WTC11 (cell line): ENCODE measurements around the gene SPECC1L. TPM values are rescaled to one million over a fixed set of nuclear protein-coding genes. Genes with fewer than 3 reads are reported as not detected.

Experiments used
- ATAC-seq: fragments of 200-7000 bp; cut with Tn5 transposase; 2 replicates; pipeline ENCODE4 v1.10.0; 2021; ENCODE audit warnings: mild to moderate bottlenecking, moderate library complexity
- CTCF ChIA-PET: fragments of 300-600 bp; sonication (Branson Sonifier 250); formaldehyde crosslinking; loops from one replicate; lab custom pipeline; 2021; ENCODE audit warnings: antibody characterized with exemption; lab: Charles Lee
- POLR2A ChIA-PET: fragments of 350-600 bp; sonication (Branson Sonifier 250); formaldehyde crosslinking; loops from one replicate; lab custom pipeline; 2021; ENCODE audit warnings: antibody characterized with exemption; lab: Charles Lee
- DNase-seq: peaks from one replicate; pipeline ENCODE4 v3.0.0; 2021; ENCODE audit warnings: low spot score
- H3K27ac Mint-ChIP-seq: 2 replicates; pipeline ENCODE4 v1.8.0; 2021; ENCODE audit warnings: mixed read lengths
- H3K27me3 Mint-ChIP-seq: 2 replicates; pipeline ENCODE4 v1.8.0; 2021; ENCODE audit warnings: low read depth, mild to moderate bottlenecking, moderate library complexity, mixed read lengths
- H3K36me3 Mint-ChIP-seq: 2 replicates; pipeline ENCODE4 v1.8.0; 2021; ENCODE audit warnings: mixed read lengths
- H3K4me1 Mint-ChIP-seq: 2 replicates; pipeline ENCODE4 v1.8.0; 2022; ENCODE audit warnings: mixed read lengths
- H3K4me3 Mint-ChIP-seq: 2 replicates; pipeline ENCODE4 v1.8.0; 2021; ENCODE audit warnings: mild to moderate bottlenecking, moderate library complexity, mixed read lengths
- H3K9me3 Mint-ChIP-seq: 2 replicates; pipeline ENCODE4 v1.8.0; 2021; ENCODE audit warnings: mixed read lengths
- ATF3 ChIP-seq: sonication (generic); formaldehyde crosslinking; conservative IDR thresholded peaks from 2 replicates; pipeline ENCODE4 v1.8.1; 2022; ENCODE audit warnings: mild to moderate bottlenecking, missing genetic modification reagents
- CDX4 ChIP-seq: fragments of 250-450 bp; sonication (Bioruptor Pico); IDR thresholded peaks from 2 replicates; pipeline ENCODE4 v1.9.0; 2021; ENCODE audit warnings: moderate library complexity, mild to moderate bottlenecking, inconsistent platforms, borderline replicate concordance
- CREM ChIP-seq: sonication (generic); formaldehyde crosslinking; IDR thresholded peaks from 2 replicates; pipeline ENCODE4 v1.8.1; 2022; ENCODE audit warnings: mild to moderate bottlenecking, missing genetic modification reagents, moderate library complexity
- CTCF ChIP-seq: fragments of 200-600 bp; IDR thresholded peaks from 2 replicates; pipeline ENCODE4 v1.8.0; 2022; ENCODE audit warnings: antibody characterized with exemption
- HMGA2 ChIP-seq: fragments of 250-450 bp; sonication (Bioruptor Pico); IDR thresholded peaks from 2 replicates; pipeline ENCODE4 v1.4.0; 2021; ENCODE audit warnings: mild to moderate bottlenecking, moderate library complexity
- IRF2 ChIP-seq: sonication (generic); formaldehyde crosslinking; IDR thresholded peaks from 2 replicates; pipeline ENCODE4 v1.8.0; 2022; ENCODE audit warnings: low read depth, missing genetic modification reagents, borderline replicate concordance
- NFE2L1 ChIP-seq: sonication (generic); formaldehyde crosslinking; IDR thresholded peaks from 2 replicates; pipeline ENCODE4 v1.8.1; 2023; ENCODE audit warnings: missing genetic modification reagents
- PREB ChIP-seq: sonication (generic); formaldehyde crosslinking; IDR thresholded peaks from 2 replicates; pipeline ENCODE4 v1.8.1; 2022; ENCODE audit warnings: mild to moderate bottlenecking, missing genetic modification reagents, moderate library complexity, borderline replicate concordance
- SOX15 ChIP-seq: fragments of 250-450 bp; sonication (Bioruptor Pico); IDR thresholded peaks from 2 replicates; pipeline ENCODE4 v1.9.0; 2021; ENCODE audit warnings: mild to moderate bottlenecking
- SP1 ChIP-seq: sonication (generic); formaldehyde crosslinking; conservative IDR thresholded peaks from 2 replicates; pipeline ENCODE4 v1.8.1; 2022; ENCODE audit warnings: missing genetic modification reagents
- TEAD4 ChIP-seq: sonication (generic); formaldehyde crosslinking; IDR thresholded peaks from 2 replicates; pipeline ENCODE4 v1.8.0; 2022; ENCODE audit warnings: mild to moderate bottlenecking, missing genetic modification reagents
- ZNF138 ChIP-seq: sonication (generic); formaldehyde crosslinking; conservative IDR thresholded peaks from 2 replicates; pipeline ENCODE4 v1.8.1; 2022; ENCODE audit warnings: mild to moderate bottlenecking, moderate library complexity, missing genetic modification reagents
- ZNF232 ChIP-seq: sonication (generic); formaldehyde crosslinking; IDR thresholded peaks from 2 replicates; pipeline ENCODE4 v1.8.0; 2022; ENCODE audit warnings: mild to moderate bottlenecking, missing genetic modification reagents
- ZNF317 ChIP-seq: sonication (generic); formaldehyde crosslinking; IDR thresholded peaks from 2 replicates; pipeline ENCODE4 v1.8.1; 2023; ENCODE audit warnings: low read depth, mild to moderate bottlenecking, moderate library complexity, missing genetic modification reagents, borderline replicate concordance
- ZNF423 ChIP-seq: fragments of 250-450 bp; sonication (Bioruptor Pico); IDR thresholded peaks from 2 replicates; pipeline ENCODE4 v2.1.2; 2022; ENCODE audit warnings: mild to moderate bottlenecking, moderate library complexity
- ZNF532 ChIP-seq: fragments of 250-450 bp; sonication (Bioruptor Pico); IDR thresholded peaks from 2 replicates; pipeline ENCODE4 v1.9.0; 2021; ENCODE audit warnings: mild to moderate bottlenecking, borderline replicate concordance
- ZNF671 ChIP-seq: fragments of 250-450 bp; sonication (Bioruptor Pico); IDR thresholded peaks from 2 replicates; pipeline ENCODE4 v1.8.0; 2021; ENCODE audit warnings: mild to moderate bottlenecking
- total RNA-seq: library from RNA; stranded (reverse); gene quantifications from 3 replicates; pipeline ENCODE4 v1.2.3, GENCODE V29; 2021
- TF ChIP-seq, protein P1 (sequence below): sonication (generic); formaldehyde crosslinking; IDR thresholded peaks from 2 replicates; pipeline ENCODE4 v1.8.1; 2023; ENCODE audit warnings: mild to moderate bottlenecking, missing genetic modification reagents
- TF ChIP-seq, protein P2 (sequence below): sonication (generic); formaldehyde crosslinking; IDR thresholded peaks from 2 replicates; pipeline ENCODE4 v1.8.1; 2023; ENCODE audit warnings: mild to moderate bottlenecking, missing genetic modification reagents, borderline replicate concordance
- TF ChIP-seq, protein P3 (sequence below): sonication (generic); formaldehyde crosslinking; IDR thresholded peaks from 2 replicates; pipeline ENCODE4 v1.8.0; 2022; ENCODE audit warnings: mild to moderate bottlenecking, missing genetic modification reagents

Gene SPECC1L
- total RNA-seq, 1 experiment from 2014 or later, result 44.6 TPM

DNA sequence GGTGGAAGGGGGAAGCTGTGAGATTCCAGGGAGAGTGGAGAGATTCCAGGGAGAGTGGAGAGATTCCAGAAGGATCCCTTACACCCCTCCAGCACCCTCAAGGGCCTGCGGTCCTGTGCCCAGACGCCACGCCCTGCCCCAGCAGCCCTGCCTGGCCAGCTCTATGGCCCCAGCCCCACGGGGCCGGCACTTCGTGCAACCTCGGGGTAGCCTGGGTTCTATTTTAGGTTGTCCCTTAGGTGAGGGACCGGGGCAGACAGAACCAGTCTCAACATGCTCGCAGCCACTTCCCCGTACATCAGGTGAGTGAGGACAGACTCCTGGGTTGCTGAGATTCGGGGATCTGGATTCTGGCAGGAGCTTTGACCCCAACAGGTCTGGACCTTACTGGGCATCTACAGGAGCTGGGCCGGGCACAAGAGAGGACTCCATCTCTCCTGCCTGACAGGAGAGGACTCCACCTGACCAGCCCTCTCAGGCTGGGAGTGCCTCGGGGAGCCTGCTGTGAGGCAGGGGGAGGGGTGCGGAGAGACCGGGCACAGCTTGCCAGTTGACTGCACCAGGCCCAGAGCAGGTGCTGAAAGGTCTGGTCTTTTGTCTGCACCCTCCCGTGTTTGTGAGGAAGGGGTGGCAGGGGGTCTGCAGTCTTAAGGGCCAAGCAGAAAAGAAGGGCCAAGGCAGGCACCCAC lies 148.3 kb downstream of the SPECC1L start:
- Mint-ChIP-seq H3K4me3 (no peak overlapping the region), H3K9me3 (no peaks in the 10 kb centered on the region), H3K36me3 (peaks cover 11% of the 10 kb centered on the region), H3K4me1 (peaks cover 18% of the 10 kb centered on the region), H3K27me3 (no peaks in the 10 kb centered on the region; the same call in 1 of the 2 replicates), H3K27ac (peak overlapping the region; percentile 78; the same call in 1 of the 2 replicates)
- ATAC-seq (no peak), DNase-seq (no peak)
- POLR2A ChIA-PET, result no interaction called here
- CTCF ChIA-PET, result interaction anchor here (0.5 to 14.0 kb wide), 5 partner anchors 9 to 262 kb away, joined by 3 to 271 read pairs (median 5); no protein-coding TSS in a partner anchor
- no peak for TF ChIP-seq IRF2 (CRISPR knock-in tag)

GRCh38 chr22:24419475-24419850 lies 148.8 kb downstream of the SPECC1L start:
- ATAC-seq (no peak), DNase-seq (no peak)
- no peaks in the 10 kb centered on the region for H3K9me3 Mint-ChIP-seq
- H3K4me1 Mint-ChIP-seq, result peaks cover 18% of the 10 kb centered on the region
- H3K4me3 Mint-ChIP-seq, result no peak overlapping the region
- H3K27me3 Mint-ChIP-seq, result peaks cover 1% of the 10 kb centered on the region
- H3K36me3 Mint-ChIP-seq, result peaks cover 8% of the 10 kb centered on the region
- no peak for TF ChIP-seq ZNF317 (CRISPR knock-in tag)
- no peak for TF ChIP-seq NFE2L1 (CRISPR knock-in tag)
- TF ChIP-seq, protein P1, sequence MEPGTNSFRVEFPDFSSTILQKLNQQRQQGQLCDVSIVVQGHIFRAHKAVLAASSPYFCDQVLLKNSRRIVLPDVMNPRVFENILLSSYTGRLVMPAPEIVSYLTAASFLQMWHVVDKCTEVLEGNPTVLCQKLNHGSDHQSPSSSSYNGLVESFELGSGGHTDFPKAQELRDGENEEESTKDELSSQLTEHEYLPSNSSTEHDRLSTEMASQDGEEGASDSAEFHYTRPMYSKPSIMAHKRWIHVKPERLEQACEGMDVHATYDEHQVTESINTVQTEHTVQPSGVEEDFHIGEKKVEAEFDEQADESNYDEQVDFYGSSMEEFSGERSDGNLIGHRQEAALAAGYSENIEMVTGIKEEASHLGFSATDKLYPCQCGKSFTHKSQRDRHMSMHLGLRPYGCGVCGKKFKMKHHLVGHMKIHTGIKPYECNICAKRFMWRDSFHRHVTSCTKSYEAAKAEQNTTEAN (CRISPR knock-in tag), result no peak
- TF ChIP-seq ZNF232 (CRISPR knock-in tag), result no peak
- no peak for TF ChIP-seq CDX4
- no peak for TF ChIP-seq CREM (CRISPR knock-in tag)
- no peak for TF ChIP-seq SP1 (CRISPR knock-in tag)
- no peak for TF ChIP-seq PREB (CRISPR knock-in tag)
- TF ChIP-seq CTCF, result no peak
- TF ChIP-seq, protein P2, sequence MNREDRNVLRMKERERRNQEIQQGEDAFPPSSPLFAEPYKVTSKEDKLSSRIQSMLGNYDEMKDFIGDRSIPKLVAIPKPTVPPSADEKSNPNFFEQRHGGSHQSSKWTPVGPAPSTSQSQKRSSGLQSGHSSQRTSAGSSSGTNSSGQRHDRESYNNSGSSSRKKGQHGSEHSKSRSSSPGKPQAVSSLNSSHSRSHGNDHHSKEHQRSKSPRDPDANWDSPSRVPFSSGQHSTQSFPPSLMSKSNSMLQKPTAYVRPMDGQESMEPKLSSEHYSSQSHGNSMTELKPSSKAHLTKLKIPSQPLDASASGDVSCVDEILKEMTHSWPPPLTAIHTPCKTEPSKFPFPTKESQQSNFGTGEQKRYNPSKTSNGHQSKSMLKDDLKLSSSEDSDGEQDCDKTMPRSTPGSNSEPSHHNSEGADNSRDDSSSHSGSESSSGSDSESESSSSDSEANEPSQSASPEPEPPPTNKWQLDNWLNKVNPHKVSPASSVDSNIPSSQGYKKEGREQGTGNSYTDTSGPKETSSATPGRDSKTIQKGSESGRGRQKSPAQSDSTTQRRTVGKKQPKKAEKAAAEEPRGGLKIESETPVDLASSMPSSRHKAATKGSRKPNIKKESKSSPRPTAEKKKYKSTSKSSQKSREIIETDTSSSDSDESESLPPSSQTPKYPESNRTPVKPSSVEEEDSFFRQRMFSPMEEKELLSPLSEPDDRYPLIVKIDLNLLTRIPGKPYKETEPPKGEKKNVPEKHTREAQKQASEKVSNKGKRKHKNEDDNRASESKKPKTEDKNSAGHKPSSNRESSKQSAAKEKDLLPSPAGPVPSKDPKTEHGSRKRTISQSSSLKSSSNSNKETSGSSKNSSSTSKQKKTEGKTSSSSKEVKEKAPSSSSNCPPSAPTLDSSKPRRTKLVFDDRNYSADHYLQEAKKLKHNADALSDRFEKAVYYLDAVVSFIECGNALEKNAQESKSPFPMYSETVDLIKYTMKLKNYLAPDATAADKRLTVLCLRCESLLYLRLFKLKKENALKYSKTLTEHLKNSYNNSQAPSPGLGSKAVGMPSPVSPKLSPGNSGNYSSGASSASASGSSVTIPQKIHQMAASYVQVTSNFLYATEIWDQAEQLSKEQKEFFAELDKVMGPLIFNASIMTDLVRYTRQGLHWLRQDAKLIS, result no peak
- TF ChIP-seq ATF3, result no peak
- no peak for TF ChIP-seq ZNF671 (CRISPR knock-in tag)
- TF ChIP-seq ZNF138 (CRISPR knock-in tag), result no peak
- no peak for TF ChIP-seq SOX15 (CRISPR knock-in tag)
- TF ChIP-seq TEAD4 (CRISPR knock-in tag), result no peak
- TF ChIP-seq, protein P3, sequence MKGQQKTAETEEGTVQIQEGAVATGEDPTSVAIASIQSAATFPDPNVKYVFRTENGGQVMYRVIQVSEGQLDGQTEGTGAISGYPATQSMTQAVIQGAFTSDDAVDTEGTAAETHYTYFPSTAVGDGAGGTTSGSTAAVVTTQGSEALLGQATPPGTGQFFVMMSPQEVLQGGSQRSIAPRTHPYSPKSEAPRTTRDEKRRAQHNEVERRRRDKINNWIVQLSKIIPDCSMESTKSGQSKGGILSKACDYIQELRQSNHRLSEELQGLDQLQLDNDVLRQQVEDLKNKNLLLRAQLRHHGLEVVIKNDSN, result no peak
- TF ChIP-seq ZNF423 (CRISPR knock-in tag), result no peak
- TF ChIP-seq ZNF532 (CRISPR knock-in tag), result no peak
- no peak for TF ChIP-seq HMGA2 (CRISPR knock-in tag)
- CTCF ChIA-PET, result interaction anchor here (1.3 to 14.0 kb wide), 8 partner anchors 7 to 263 kb away, joined by 3 to 271 read pairs (median 27); no protein-coding TSS in a partner anchor
- POLR2A ChIA-PET, result no interaction called here
- H3K27ac Mint-ChIP-seq, result peak overlapping the region; percentile 78
